Keratinocyte (primary cell): ENCODE results near the gene CHGA.

Source experiments
- EZH2 ChIP-seq: IDR thresholded peaks from one replicate; pipeline ENCODE4 v1.6.1; 2012; ENCODE audit warnings: inconsistent platforms, mild to moderate bottlenecking, low read length, moderate library complexity
- TF ChIP-seq, protein P1 (sequence below), 3 experiments: IDR thresholded peaks in 1 of 3; conservative IDR thresholded peaks in 1 of 3; optimal IDR thresholded peaks in 1 of 3; 2 replicates in 2 of 3; 3 replicates in 1 of 3; pipeline versions ENCODE3 to v1.5.1; 2011; ENCODE audit warnings: low read length in 3 of 3, mild to moderate bottlenecking in 3 of 3, moderate library complexity in 2 of 3, control low read depth in 1 of 3, inconsistent platforms in 1 of 3; ENCODE audit not compliant: insufficient read depth in 2 of 3; ENCODE audit errors: extremely low read depth in 1 of 3

DNA sequence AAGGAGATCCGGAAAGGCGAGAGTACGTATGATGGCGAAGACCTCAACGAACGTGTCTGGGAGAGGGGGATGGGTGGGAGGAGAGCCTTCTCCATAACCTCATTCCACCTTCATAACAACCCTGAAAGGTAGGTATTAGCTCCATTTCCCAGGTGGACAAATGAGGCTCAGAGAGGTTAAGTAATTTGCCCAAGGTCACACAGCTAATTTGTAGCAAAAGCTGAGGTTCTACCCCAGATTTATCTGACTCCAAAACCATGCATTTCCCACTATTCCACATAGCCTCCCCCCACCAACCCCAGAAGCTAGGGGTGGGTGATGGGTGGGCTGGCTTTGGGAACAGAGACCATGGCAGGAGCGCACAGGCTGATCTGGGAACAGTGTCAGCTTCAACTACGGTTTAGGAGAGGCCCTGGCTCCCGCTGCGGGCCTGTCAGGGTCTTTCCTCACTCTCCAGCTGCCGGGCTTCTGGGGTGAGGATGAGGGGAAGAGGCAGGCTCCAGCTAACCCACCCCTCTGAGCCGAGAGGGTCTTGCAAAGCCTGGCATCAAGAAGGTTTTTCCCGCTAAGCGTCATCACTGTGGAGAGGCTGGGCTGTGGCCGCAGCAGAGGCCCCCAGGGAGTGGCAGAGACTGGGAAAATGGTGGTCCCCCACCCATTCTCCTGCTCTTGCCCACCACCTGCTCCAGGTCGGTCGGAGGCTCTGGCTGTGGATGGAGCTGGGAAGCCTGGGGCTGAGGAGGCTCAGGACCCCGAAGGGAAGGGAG lies 8.9 kb downstream of the CHGA start:
- TF ChIP-seq, protein P1, sequence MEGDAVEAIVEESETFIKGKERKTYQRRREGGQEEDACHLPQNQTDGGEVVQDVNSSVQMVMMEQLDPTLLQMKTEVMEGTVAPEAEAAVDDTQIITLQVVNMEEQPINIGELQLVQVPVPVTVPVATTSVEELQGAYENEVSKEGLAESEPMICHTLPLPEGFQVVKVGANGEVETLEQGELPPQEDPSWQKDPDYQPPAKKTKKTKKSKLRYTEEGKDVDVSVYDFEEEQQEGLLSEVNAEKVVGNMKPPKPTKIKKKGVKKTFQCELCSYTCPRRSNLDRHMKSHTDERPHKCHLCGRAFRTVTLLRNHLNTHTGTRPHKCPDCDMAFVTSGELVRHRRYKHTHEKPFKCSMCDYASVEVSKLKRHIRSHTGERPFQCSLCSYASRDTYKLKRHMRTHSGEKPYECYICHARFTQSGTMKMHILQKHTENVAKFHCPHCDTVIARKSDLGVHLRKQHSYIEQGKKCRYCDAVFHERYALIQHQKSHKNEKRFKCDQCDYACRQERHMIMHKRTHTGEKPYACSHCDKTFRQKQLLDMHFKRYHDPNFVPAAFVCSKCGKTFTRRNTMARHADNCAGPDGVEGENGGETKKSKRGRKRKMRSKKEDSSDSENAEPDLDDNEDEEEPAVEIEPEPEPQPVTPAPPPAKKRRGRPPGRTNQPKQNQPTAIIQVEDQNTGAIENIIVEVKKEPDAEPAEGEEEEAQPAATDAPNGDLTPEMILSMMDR (optimal IDR thresholded peaks at IDR 0.05 in 1 of 3, IDR thresholded peaks at IDR 0.05 in 1 of 3, conservative IDR thresholded peaks at IDR 0.05 in 1 of 3; ENCODE audit: extremely low read depth in 1 of 3, insufficient read depth in 2 of 3, low read length in 3 of 3): no peak
- no peak for TF ChIP-seq EZH2
